GM12865 (cell line): ENCODE results near the gene ADAM15.

ENCODE experiments used
- DNase-seq: peaks from one replicate; pipeline ENCODE4 v3.0.0; 2010; ENCODE audit warnings: low read depth
- H3K4me3 ChIP-seq: 2 replicates; pipeline ENCODE4 v1.5.1; 2011; ENCODE audit warnings: mild to moderate bottlenecking, low read depth, low read length, control low read depth
- TF ChIP-seq, protein P1 (sequence below): IDR thresholded peaks from 2 replicates; pipeline ENCODE4 v1.5.1; 2011; ENCODE audit warnings: low read length, control low read depth, low read depth, inconsistent platforms; ENCODE audit not compliant: insufficient read depth; ENCODE audit errors: missing control alignments

ADAM15 gene

DNA sequence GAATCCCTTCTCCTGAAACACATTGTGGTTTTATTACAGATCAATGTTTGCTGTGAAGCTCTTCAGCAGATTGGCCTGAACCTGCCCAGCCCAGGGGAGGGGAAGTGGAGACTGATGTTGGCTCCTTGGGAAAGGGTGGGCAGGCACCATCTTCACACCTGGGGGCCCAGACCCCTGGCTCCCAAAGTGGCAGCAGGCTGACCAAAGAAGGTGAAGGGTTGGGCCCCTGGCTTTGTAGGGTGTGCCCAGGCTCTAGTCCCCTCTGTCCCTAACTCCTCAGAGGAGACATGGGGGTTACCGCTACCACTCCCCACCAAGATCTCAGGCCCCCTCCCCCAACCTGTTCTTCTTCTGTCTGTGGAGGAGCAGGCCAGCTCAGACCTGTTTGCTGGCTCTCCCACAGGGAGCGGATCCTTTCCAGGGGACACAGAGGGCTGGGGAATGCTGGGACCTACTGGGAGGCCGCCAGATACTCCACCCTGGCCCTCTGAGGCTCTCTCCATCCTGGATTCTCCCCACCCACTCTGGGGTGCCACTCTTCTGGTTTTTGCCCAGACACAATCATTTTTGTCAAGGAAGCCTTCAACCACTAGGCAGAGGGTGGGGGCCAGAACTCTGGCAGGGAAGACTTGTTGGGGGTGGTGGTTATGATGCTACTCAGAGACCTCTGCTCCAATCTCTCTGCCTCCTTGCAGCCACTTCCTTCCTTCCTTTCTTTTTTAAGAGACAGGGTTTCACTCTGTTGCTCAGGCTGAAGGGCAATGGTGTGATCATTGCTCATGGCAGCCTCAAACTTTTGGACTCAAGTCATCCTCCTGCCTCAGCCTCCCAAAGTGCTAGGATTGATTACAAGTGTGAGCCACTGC lies 22.5 kb downstream of the ADAM15 start:
- TF ChIP-seq, protein P1, sequence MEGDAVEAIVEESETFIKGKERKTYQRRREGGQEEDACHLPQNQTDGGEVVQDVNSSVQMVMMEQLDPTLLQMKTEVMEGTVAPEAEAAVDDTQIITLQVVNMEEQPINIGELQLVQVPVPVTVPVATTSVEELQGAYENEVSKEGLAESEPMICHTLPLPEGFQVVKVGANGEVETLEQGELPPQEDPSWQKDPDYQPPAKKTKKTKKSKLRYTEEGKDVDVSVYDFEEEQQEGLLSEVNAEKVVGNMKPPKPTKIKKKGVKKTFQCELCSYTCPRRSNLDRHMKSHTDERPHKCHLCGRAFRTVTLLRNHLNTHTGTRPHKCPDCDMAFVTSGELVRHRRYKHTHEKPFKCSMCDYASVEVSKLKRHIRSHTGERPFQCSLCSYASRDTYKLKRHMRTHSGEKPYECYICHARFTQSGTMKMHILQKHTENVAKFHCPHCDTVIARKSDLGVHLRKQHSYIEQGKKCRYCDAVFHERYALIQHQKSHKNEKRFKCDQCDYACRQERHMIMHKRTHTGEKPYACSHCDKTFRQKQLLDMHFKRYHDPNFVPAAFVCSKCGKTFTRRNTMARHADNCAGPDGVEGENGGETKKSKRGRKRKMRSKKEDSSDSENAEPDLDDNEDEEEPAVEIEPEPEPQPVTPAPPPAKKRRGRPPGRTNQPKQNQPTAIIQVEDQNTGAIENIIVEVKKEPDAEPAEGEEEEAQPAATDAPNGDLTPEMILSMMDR: no peak
- DNase-seq: no peak
- no peak overlapping the region for H3K4me3 ChIP-seq

DNA sequence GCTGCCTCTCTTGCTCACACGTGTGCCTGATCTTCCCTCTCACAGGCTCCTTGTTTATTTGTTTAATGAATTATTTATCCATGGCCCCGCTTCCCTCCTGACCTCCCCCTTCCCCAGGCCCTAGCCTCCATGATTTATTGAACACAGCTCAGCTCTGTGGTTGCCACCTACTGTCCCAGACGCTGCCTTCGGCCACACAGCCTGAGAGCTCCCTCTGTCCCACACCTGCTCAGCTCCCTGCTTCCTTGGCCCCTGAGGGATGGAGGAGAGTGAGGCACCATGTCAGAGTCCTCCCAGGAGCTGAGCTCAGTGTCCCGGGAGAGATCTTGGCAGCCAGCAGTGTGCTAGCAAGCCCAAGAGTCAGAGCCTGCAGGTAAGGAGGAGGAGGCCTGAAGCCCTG lies 24.4 kb downstream of the ADAM15 start:
- H3K4me3 ChIP-seq: no peak overlapping the region
- TF ChIP-seq, protein P1: no peak
- DNase-seq: no peak

DNA sequence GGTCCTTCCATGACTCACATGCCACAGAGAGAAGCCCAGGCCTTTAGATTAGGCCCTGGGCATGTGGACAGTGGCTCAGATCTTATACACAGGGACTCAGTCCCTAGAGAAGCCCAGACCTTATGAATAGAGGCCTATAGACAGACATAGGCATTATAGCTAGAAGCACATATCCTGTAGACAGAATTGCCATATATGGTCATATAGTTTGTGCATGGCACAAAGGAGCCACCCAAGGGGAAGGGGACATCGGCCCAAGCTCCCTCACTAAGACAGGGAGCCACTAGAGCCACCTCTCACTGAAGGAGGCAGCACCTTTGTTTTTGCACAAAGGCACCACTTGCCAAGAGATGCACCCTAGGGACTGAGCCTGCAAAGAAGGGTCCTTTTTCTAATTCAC lies 25.3 kb downstream of the ADAM15 start:
- H3K4me3 ChIP-seq: no peak overlapping the region
- DNase-seq: no peak
- TF ChIP-seq, protein P1: no peak

DNA sequence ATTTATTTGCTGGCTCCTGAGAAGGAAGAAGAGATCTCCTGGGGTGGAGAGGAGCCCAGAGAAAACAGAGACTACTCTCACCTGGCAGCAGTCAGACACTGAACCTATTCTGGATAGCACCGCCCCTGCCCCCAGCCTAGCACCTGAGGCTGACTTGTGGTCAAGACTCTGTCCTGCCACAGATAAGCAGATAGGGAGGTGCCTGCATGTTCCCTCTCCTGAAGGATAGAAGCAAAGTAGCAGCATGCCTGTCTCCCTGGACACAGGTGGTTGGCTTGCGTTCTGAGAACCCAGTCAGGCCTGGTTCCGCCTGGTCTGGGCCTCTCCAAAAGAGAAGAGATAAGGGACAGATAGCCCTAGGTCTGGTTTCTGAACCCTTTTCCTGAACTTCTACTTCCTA lies 26.2 kb downstream of the ADAM15 start:
- TF ChIP-seq, protein P1: no peak
- H3K4me3 ChIP-seq: no peak overlapping the region
- no peak for DNase-seq

DNA sequence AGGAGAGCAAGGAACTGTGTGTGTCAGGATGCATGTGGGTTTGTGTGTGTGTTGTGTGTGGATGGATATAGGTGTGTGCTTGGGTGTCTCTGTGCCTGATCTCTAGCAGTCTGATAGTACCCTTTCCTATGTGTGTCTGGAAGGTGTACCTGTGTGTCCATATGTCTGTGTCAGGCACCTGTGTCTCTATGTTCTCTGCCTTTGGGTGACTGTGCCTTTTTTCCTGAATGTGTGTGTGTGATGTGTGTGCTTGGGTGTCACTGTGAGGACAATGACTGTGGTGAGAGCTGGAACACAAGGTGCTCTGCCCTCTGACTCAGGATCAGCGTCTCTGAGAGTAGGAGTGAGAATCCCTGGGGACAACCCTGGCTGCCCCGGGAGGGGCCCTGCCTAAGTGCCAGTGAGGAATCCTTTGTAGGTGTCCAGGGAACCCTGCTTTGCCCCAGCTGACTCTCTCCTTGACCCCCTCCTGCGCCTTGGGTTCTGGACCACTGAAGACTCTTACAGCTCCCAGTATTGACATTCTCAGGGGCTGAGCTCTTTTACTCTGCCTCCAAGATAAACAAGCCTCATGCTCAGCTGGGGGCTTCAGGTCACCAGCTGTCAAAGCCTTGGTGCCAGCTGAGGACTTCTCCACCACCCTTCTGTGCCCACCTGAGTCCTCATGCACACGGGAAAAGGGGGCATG lies 26.8 kb downstream of the ADAM15 start:
- no peak for DNase-seq
- TF ChIP-seq, protein P1: no peak
- H3K4me3 ChIP-seq: no peak overlapping the region

DNA sequence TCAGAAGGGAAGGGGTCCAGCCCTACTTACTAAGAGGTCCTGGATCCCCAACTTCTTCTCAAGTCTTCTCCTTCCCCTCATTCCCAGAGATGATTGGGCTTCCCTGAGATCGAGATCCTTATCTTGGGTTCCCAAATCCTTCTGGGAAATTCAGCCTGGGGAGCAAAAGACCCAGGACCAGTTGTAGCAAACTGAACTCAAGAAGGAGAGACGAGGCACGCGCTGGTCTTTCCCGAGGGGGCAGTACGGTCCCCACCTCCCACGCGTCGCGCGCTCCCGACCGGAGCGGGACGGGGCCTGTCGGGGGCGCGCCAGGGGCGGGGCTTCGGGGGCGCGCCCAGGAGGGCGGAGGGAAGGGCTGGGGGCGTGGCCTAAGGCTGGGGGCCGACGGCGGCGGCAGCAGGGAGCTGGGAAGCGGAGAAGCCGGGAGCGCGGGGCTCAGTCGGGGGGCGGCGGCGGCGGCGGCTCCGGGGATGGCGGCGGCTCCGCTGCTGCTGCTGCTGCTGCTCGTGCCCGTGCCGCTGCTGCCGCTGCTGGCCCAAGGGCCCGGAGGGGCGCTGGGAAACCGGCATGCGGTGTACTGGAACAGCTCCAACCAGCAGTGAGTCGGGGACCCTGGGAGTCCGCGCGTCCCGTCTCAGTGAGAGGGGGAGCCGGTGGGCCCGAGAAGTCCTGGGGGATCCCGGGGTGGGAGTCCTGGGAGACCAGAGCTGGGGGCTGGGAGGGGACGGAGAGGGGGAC lies 27.5 kb downstream of the ADAM15 start, which contains the start of gene EFNA3:
Gene EFNA3 (plus strand): TSS at position 369 of the 741 bp plus-strand sequence. CDS start 105 bp downstream, at position 474.
- peak; percentile 58 for DNase-seq
- TF ChIP-seq, protein P1: no peak
- H3K4me3 ChIP-seq: peak within 1 kb of the TSS; percentile 7; the same call in 1 of the 2 replicates
